Measurements from ENCODE around the gene GDF11.
A peak's percentile ranks its signal among the peaks of the same experiment; 100 is the strongest.
"Not testable (repeated sequence)": the region's sequence is repeated elsewhere in the genome, so short reads cannot be mapped to it uniquely, and the experiment has no call there.

Gene GDF11

DNA sequence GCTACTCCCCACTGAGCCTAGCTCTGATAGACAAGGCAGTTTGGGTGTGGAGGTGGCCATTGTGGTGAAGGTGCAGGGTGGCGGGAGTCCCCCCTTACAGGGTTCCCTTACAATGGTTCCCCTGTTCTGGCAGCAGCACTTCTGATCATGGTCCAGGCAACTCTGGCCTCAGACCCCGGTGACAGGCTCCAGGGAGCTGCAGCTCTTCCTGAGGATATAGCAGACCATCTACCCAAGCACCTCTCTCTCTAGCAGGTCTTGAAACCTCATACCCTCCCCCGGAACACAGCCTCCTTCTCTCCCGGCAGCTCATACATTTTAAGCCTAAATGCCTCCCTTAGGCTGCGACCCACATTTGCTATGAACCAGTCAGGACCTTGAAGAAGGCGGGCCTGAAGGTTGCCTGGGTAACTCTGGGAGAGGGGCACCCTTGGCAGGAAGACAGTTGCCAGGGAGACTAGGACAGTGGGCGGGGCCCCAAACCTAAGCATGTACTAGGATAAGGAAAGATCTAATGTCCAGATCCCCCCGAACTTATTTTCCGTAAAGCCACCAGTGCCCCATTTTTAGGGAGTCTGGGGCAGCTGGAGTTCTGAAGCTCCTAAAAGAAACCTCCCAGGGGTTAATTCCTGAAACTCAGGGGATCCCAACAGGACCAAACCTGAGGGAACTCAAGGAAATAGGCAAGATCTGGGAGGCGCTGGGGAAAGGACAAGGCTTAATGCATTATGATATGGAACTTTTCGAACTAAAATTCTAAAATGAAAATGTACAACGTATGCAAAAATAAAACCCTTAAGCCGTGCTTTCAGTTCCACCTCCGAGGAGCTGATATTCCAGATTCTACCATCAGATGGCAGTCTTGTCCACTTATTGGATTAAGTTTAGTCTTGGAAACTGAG, 4.5 kb upstream of the GDF11 start:
- peak; percentile 66 to 84 (median 76) for DNase-seq (ENCODE audit: low read depth in 4 of 4, low spot score in 1 of 4)

DNA sequence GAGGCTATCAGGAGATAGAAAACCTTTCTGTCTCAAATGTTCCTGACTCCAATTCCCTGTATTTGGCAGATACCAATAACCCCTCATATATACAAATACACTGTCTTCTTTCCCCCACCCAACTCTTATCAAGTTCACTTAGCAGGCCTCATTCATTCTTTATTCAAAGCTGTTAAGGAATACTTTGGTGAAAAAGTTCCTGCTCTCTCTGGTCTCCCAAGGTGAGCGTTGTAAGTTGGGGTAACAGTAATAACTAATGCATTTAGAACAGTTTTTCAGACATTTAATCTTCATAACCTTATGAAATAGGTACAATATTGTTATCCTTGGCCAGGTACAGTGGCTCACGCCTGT, 3.9 kb upstream of the GDF11 start:
- no peak for DNase-seq (ENCODE audit: low read depth in 4 of 4, low spot score in 1 of 4)

DNA sequence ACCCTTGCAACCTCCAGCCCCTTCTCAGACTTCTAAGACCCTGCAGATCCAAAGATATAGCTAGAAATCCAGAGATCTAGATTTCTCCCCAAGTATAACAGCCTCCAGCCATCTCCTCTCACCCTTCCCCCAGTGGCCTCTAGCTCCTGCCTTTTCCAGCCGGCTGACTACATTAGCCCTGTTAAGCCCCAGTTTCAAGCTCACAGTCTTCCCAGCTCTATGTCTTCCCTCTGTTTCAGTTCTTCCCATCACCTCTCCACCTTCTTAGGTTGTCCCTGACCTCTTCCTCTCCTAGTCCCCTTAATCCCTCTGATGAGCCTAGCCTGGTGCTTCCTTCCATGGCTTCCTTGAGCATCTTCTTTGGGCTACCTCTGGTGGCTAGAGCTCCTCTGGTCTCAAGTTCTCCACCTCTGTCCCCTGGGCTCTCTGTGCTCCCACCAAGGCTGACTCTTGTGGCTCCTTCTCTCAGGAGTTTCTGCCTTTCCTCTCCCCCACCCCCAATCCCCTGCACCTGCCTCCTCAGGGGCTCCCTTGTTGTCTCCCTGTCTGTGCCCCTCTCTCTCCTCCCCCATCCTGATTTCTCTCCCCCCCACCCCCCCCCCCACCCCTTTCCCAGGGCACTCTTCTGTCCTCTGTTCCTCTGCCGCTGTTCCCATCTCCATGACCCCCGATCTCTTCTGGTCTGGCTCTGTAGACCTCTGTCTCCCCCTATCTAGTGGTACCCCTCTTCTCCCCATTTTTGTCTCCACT, 816 bp upstream of the GDF11 start:
- DNase-seq (ENCODE audit: low read depth in 4 of 4, low spot score in 1 of 4), result no peak

DNA sequence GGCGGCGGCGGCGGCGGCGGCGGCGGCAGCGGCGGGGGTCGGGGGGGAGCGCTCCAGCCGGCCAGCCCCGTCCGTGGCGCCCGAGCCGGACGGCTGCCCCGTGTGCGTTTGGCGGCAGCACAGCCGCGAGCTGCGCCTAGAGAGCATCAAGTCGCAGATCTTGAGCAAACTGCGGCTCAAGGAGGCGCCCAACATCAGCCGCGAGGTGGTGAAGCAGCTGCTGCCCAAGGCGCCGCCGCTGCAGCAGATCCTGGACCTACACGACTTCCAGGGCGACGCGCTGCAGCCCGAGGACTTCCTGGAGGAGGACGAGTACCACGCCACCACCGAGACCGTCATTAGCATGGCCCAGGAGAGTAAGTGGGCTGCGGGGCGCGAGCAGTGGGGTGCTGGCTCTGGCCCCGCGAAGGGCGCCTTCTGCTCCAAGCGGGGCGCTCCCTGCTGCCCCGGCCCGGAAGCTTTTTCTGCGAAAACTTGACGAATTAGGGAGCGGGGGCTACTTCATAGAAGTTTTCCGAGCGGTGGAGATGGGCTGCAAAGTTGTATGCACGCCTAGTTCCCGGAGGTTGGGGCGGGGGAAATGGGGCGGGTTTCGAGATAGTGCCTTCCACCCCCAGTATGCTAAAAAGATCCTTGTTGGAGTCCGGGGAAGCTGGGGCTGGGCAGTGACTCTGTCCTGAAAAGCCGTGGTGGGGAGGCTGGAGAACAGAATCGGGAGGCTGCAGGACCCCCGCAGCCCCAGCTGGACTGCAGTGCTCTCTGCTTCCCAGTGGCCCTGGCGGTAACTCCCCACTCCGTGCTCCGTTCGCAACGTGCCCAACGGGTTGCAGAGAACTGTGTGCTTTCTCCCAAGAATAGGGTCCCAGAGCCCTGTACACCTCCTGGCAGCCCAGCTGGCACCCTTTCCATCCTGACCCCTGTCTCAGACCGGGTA, 751 bp downstream of the GDF11 start:
- no peak for DNase-seq (ENCODE audit: low read depth in 4 of 4, low spot score in 1 of 4)

DNA sequence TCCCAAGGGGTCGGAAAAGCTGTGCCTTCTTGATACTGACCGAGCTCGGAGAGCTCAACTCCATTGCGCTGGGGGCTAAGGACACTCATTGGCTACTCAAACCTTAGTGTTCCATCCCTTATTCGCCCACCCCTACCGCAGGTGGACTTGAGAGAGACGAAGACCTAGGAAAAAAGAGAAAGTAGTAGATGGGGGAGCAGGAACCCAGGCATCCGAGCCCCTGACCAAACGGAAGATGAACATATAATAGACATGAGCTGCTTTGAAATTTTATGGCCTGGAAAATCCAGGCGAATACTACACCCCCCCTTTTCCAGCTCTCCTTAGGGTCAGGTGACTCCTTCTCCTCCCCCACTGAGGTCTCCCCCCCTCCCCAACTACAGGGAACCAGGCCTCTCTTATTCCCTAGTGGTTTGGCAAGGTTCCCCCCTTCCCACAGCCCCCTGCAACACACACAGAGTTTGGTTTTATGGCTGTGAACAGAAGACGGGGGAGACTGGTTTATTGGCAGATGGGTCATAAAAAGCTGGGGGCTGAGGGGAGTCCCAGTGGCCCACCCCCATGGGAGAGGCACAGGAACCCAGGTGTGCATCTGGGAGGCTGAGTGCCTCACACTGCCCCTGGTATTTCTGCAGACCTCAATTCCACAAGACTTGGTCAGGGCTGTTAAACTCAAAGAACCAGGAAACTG, 1.6 kb downstream of the GDF11 start:
- no peak for DNase-seq (ENCODE audit: low read depth in 4 of 4, low spot score in 1 of 4)

DNA sequence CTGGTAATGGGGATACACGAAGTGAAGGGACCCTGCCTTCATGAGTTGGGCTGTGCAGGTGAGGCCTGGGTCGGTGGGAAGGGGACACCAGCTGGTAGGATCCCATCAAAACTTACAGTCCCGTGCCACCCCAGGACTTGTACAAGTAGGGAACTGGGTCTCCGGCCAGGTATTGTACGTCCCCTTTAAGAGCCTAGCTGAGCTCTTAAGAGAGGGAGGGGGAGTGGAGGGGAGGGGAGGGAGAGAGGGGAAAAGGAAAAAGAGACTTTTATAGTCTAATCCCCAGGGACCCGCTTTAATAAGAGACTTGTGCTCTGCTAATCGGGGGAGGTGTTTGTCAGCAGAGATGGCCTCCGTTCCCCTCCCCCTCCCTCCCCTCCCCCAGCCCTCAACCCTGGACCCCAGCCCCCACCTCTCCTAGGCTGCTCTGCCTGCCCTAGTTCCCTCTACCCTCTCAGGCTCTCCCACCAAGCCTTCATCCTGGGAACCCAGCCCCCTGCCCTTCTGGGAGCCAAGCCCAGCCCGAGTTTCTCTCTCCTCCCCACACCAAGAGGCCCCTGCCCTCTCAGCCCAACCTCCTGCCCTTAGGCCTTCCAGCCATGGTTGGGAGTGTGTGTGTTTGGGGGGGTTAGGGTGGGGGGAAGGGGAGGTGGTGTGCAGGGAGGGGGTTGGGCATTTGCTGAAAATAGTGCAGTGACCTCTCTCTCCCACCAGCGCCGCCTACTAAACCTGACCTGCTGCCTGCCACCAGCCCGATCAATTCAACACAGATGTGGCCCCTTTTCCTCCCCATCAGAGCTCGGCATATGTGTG, 2.6 kb downstream of the GDF11 start:
- no peak for DNase-seq (ENCODE audit: low read depth in 4 of 4, low spot score in 1 of 4)

DNA sequence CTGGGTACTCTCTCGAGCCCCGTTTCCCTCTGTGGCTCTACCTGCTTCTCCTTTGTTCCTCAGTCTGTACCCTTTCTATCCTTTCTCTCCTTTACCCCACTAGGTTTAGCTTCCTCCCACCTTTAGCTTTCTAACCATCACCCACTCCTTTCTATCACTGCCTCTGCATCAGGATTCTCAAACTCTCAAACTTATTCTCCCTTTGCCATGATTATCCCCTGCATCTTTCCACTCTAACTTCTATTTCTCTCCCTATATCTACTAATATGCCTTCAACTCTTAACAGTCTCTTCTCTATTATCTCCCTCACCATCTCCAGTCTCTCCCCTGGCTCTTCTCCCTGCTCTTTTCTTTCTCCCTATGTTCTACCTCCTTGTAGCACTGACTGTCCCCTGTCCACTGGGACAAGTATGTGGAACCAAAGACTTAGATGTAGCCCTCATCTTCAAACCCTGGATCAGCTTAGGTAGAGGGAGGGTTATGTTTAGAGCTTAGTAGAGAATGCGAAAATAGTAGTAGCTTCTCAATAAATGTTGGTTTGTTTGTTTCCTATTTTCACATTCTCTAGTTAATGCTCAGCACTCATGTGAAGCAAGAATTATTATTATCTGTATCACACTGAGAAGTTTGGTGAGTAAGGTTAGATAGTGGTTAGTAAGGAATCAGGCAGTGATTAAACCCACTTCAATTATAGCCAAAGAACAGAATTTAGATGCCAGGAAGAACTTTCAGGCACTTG, 3.4 kb downstream of the GDF11 start:
- no peak for DNase-seq (ENCODE audit: low read depth in 4 of 4, low spot score in 1 of 4)

DNA sequence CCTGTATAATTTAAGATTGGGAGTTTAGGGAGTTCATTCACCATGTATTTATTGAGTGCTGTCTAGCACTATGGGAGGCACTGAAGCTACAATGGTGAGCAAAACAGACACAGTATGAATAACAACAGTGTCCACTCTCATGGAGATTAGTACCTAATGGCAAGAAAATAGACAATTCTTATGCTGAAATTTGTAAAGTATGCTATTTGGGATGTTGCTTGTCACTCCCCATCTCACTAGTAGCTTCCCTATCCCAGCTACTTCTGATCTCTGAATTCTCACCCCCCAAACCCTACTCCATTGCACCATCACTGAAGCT, 4.0 kb downstream of the GDF11 start:
- no peak for DNase-seq (ENCODE audit: low read depth in 4 of 4, low spot score in 1 of 4)

DNA sequence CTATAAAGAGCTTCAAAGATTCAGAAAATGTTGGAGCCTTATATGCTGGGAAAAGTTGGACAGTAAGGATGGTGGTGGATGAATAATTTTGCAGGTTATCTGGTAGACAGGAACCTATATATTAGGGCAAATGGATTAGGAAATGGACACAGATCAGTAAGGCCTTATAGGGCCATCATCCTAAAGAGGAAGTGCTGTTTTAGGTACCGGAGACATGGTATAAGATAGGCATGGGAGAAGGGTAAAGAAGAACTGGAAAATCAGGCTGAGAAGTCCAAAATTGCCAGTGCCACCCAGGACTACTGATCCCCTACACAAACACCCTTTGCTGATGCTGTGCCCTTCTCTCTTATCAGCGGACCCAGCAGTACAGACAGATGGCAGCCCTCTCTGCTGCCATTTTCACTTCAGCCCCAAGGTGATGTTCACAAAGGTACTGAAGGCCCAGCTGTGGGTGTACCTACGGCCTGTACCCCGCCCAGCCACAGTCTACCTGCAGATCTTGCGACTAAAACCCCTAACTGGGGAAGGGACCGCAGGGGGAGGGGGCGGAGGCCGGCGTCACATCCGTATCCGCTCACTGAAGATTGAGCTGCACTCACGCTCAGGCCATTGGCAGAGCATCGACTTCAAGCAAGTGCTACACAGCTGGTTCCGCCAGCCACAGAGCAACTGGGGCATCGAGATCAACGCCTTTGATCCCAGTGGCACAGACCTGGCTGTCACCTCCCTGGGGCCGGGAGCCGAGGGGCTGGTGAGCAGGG, 5.5 kb downstream of the GDF11 start:
- DNase-seq (ENCODE audit: low read depth in 4 of 4, low spot score in 1 of 4), result no peak

DNA sequence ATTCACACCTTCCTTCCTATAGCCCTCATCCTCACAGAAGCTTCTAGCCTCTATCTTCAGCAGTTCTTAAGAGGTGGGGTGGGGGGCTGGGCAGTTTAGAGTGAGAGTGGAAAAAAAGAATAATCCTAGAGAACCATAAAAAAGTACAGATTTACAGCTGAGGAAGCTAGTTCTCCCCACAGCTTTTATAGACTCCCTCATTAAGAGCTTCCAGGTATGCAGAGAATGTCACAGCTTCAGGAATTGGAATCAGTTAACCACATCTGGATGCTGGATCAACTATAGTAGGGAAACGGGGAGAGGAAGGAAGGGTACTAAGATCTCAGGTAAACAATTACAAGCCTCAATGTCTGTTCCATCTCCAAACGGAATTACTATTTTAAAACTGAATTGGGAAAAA, 12.3 kb downstream of the GDF11 start:
- no peak for DNase-seq (ENCODE audit: low read depth in 4 of 4, low spot score in 1 of 4)

DNA sequence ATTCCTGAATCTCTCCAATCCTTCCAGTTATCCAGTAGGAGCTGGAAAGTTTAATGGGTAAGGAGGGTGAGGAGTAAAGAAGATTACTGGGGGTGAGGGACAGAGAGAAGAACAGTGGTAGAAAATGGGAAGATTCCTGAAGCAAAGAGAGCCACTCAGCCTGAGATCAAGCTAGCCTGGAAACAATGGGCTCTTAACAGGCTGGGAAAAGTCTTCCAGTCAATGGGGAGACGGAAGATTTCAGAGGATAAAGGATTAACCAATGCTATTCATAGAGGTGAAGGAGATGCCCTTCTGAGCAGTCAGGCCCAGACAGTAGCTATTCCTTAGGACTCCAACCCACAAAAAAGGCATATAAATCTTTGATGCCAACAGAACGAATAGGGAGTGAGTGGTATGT, 14.8 kb downstream of the GDF11 start:
- no peak for DNase-seq (ENCODE audit: low read depth in 4 of 4, low spot score in 1 of 4)

DNA sequence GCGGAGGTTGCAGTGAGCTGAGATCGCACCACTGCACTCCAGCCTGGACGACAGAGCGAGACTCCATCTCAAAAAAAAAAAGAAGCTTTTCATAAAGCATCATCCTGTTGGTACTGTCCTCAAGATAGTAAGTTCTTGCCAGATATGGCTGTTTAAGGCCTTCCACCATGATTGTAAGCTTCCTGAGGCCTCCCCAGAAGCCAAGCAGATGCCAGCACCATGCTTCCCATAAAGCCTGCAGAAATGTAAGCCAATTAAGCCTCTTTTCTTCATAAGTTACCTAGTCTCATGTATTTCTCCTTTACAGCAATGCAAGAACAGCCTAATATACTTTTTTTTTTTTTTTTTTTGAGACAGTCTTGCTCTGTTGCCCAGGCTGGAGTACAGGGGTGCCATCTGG, 15.7 kb downstream of the GDF11 start:
- DNase-seq (ENCODE audit: low read depth in 4 of 4, low spot score in 1 of 4), result not testable (repeated sequence)

DNA sequence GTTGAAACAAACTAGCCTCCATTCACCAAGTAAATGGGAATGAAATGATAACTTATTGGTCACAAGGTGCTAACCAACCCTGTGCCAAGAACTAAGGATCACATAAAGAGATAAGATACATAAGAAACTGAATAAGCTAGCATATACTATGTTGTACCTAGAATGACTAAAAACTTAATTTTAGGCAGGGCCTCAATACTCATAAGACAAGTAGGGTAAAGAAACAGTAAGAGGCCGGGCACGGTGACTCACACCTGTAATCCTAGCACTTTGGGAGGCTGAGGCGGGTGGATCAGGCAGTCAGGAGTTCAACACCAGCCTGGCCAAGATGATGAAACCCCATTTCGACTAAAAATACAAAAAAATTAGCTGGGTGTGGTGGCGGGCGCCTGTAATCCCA, 17.7 kb downstream of the GDF11 start:
- DNase-seq (ENCODE audit: low read depth in 4 of 4, low spot score in 1 of 4), result peak in 1 of 4 experiments; percentile 42

DNA sequence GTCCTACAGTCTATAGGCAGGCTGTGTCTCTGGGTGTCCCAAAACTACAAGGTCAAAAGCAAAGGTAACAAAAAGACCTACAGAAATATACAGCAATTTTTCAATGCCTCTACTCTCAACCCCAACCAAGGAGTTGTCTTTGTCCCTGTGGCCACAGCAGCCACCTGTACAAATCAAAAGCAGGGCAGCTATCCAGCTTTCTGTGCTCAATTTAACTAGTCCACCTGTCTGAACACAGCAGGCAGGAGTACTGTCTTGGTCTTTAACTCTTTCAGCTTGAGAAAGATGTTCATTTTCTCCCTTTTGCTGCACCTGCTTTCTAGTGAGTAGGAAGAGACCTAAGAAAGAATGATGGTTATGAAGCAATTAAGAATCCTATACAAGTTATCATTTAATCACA, 19.7 kb downstream of the GDF11 start:
- no peak for DNase-seq (ENCODE audit: low read depth in 4 of 4, low spot score in 1 of 4)

DNA sequence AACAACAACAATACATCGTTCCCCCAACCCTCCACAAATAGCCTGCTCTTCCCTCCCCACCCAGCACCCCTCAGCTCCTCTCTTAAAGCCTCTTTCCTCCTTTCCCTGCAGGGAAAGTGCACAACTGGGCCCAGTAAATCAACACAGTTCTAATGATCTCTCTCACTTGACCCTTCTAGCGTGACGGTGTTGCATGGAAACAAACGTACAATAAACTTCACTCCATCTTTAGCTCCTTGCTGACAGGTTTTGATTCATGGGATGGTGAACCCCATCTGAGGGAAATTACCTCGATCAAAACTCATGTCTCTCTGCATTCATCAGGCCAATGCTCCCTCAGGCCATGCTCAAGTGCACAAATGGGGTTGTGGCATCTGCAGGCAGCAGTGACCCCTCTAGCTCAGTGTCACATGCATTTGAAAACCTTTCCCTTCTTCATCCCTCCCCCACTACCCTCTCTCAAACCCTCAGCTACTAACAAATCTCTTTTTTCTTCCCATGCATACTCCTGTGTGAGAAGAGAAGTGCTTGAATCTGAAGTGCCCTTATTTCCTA, 22.9 kb downstream of the GDF11 start:
- DNase-seq (ENCODE audit: low read depth in 4 of 4, low spot score in 1 of 4), result no peak

DNA sequence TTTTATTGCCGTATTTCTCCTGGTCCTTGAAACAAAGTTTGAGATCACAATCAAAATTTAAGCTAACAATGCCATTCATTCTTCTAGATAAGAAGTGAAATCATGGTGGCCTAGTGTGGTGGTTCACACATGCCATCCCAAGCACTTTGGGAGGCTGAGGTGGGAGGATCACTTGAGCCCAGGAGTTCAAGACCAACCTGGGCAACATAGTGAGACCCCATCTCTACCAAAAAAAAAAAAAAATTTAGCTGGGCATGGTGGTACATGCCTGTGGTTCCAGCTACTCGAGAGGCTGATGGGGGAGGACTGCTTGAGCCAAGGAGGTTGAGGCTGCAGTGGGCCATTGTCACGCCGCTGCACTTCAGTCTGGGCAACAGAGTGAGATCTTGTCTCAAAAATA, 24.2 kb downstream of the GDF11 start:
- no peak for DNase-seq (ENCODE audit: low read depth in 4 of 4, low spot score in 1 of 4)

DNA sequence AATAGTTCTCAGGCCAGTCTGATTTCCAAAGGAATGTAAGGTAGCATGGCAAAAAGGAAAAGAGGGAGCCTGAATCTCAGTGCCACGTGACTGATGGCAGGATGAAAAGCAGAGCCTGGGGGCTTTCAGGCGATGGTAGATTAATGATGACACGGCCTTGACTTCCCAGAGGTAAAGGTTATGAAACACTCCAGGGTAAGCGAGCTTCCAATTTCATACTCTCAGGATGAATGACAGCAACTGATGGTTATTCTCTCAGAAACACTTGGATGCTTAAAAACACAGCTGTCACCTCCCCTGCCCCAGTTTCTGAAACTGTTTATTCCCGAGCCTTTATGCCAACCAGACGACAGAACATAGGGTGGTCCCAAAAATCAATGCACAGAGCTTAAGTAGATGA, 28.8 kb downstream of the GDF11 start:
- DNase-seq (ENCODE audit: low read depth in 4 of 4, low spot score in 1 of 4), result no peak

DNA sequence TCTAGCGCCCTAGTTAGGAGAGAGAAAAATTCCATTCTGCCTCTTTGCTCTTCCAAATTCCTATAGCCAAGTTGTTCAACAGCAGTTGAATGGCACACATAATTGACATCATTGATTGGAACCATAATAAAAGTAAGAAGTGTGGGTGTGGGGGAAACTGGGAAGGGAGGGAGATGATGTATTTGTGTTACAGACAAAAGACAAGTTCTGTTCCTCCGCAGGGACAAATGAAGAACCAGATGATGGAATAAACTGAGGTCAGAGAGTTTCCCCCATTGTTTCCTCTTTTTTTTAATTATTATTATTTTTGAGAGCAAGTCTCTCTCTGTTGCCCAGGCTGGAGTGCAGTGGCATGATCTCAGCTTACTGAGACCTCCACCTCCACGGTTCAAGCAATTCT, 34.9 kb downstream of the GDF11 start:
- DNase-seq (ENCODE audit: low read depth in 4 of 4, low spot score in 1 of 4), result no peak

DNA sequence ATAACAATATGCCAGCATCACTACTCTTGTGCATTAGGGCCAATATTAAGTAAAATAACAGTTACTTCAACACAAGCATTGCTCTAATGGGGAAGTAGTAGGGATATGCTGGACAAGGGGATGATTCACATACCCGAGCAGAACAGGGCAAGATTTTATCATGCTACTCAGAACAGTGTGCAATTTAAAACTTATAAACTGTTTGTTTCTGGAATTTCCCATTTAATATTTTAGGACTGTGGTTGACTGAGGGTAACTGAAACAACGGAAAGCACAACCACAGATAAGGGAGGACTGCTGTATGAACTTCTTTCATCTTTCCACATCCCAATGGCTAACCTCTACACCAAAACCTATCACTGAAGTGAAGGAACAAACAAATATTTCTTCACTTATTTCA, 37.8 kb downstream of the GDF11 start:
- no peak for DNase-seq (ENCODE audit: low read depth in 4 of 4, low spot score in 1 of 4)
